Loucy (cell line): ENCODE results near the gene JAZF1.

Experiments used
- CTCF ChIP-seq: fragments of 200-600 bp; sonication (generic); conservative IDR thresholded peaks from 2 replicates; pipeline ENCODE4 v1.5.1; 2014; ENCODE audit warnings: mild to moderate bottlenecking, antibody characterized with exemption, low read length
- EZH2phosphoT487 ChIP-seq: fragments of 200-600 bp; IDR thresholded peaks from 2 replicates; pipeline ENCODE4 v1.6.1; 2018; ENCODE audit warnings: antibody characterized with exemption, mild to moderate bottlenecking, moderate library complexity, borderline replicate concordance

DNA sequence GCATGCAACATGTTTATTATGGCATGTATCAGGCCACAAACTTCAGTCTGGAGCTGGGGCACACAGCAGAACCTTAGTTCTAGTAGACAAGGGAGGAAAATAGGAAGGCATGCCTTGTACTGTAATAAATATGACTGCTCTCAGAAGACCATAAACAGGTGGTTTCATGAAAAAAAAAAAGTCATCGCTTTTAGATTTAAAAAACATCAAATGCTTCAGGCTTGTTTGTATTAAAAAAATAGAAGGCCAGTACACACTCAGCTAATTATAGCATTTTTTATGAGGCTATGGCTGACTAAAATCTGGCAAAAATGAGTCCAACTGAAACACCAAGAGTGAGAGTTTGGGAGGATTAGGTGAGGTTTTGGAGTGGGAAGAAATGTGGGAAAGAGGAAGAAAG, 204.1 kb downstream of the JAZF1 start:
- TF ChIP-seq CTCF (no peak), EZH2phosphoT487 (no peak)
